ENCODE measurements around the gene DPP6. TPM values are rescaled to one million over a fixed set of nuclear protein-coding genes. Genes with fewer than 3 reads are reported as not detected.

The DPP6 gene
- total RNA-seq, 4 donors from 2014 or later, result 0.60 to 1.7 (median 1.6) TPM; not detected in 1

GRCh38 chr7:154388412-154388811 lies 336.2 kb downstream of the DPP6 start:
- Histone ChIP-seq H3K36me3 (no peaks in the 10 kb centered on the region), H3K4me3 (no peak overlapping the region), H3K27ac (no peak overlapping the region), H3K4me1 (no peaks in the 10 kb centered on the region), H3K9me3 (peaks cover 0 to 6% (median 0%) of the 10 kb centered on the region in 4 donors), H3K27me3 (no peaks in the 10 kb centered on the region)
- no peak for DNase-seq (ENCODE audit: low spot score in 2 of 2)
- 86 to 89% methylated on average over 4 of the region's 4 CpGs for WGBS, 2 donors
- TF ChIP-seq CTCF (IDR thresholded peaks at IDR 0.05) (no peak), POLR2A (IDR thresholded peaks at IDR 0.05) (no peak), EP300 (IDR thresholded peaks at IDR 0.05) (no peak)

GRCh38 chr7:154388999-154389398 lies 336.8 kb downstream of the DPP6 start:
- Histone ChIP-seq H3K27me3 (no peaks in the 10 kb centered on the region), H3K36me3 (no peaks in the 10 kb centered on the region), H3K4me3 (no peak overlapping the region), H3K27ac (no peak overlapping the region), H3K9me3 (peaks cover 0 to 6% (median 0%) of the 10 kb centered on the region in 4 donors), H3K4me1 (no peaks in the 10 kb centered on the region)
- no peak for DNase-seq (ENCODE audit: low spot score in 2 of 2)
- WGBS, 2 donors, result 83 to 85% methylated on average over 10 of the region's 10 CpGs
- TF ChIP-seq CTCF (IDR thresholded peaks at IDR 0.05) (no peak), POLR2A (IDR thresholded peaks at IDR 0.05) (no peak), EP300 (IDR thresholded peaks at IDR 0.05) (no peak)

- Histone ChIP-seq H3K4me3 (no peak overlapping the region), H3K27ac (no peak overlapping the region), H3K9me3 (peaks cover 0 to 6% (median 0%) of the 10 kb centered on the region in 4 donors), H3K27me3 (no peaks in the 10 kb centered on the region), H3K4me1 (no peaks in the 10 kb centered on the region), H3K36me3 (no peaks in the 10 kb centered on the region)
- TF ChIP-seq CTCF (IDR thresholded peaks at IDR 0.05) (no peak), EP300 (IDR thresholded peaks at IDR 0.05) (no peak), POLR2A (IDR thresholded peaks at IDR 0.05) (no peak)
- DNase-seq (ENCODE audit: low spot score in 2 of 2), result no peak
- WGBS, 2 donors, result 94 to 98% methylated on average over 17 of the region's 17 CpGs
Observed at GRCh38 chr7:154390961-154391360, 338.8 kb downstream of the DPP6 start.

- H3K9me3 ChIP-seq, result no peaks in the 10 kb centered on the region
- no peaks in the 10 kb centered on the region for H3K27me3 ChIP-seq
- H3K27ac ChIP-seq, result no peak overlapping the region
- H3K4me1 ChIP-seq, result no peaks in the 10 kb centered on the region
- no peaks in the 10 kb centered on the region for H3K36me3 ChIP-seq
- WGBS, 2 donors, result 87 to 90% methylated on average over 2 of the region's 2 CpGs
- TF ChIP-seq POLR2A (IDR thresholded peaks at IDR 0.05), result no peak
- no peak for TF ChIP-seq CTCF (IDR thresholded peaks at IDR 0.05)
- TF ChIP-seq EP300 (IDR thresholded peaks at IDR 0.05), result no peak
- no peak for DNase-seq (ENCODE audit: low spot score in 2 of 2)
- no peak overlapping the region for H3K4me3 ChIP-seq
Observed at GRCh38 chr7:154394804-154395203, 342.6 kb downstream of the DPP6 start.

GRCh38 chr7:154406312-154406711 lies 354.1 kb downstream of the DPP6 start:
- no peaks in the 10 kb centered on the region for H3K9me3 ChIP-seq
- H3K4me1 ChIP-seq, result no peaks in the 10 kb centered on the region
- TF ChIP-seq CTCF (IDR thresholded peaks at IDR 0.05), result no peak
- TF ChIP-seq EP300 (IDR thresholded peaks at IDR 0.05), result no peak
- TF ChIP-seq POLR2A (IDR thresholded peaks at IDR 0.05), result no peak
- whole genome bisulfite sequencing, 2 donors, result 91 to 92% methylated on average over 8 of the region's 8 CpGs
- H3K27me3 ChIP-seq, result no peaks in the 10 kb centered on the region
- H3K36me3 ChIP-seq, result no peaks in the 10 kb centered on the region
- H3K4me3 ChIP-seq, result no peak overlapping the region
- H3K27ac ChIP-seq, result no peak overlapping the region
- no peak for DNase-seq (ENCODE audit: low spot score in 2 of 2)

All from tibial nerve (tissue), 4 donors.